Activated CD4-positive, alpha-beta T cell treated with anti-CD3 and anti-CD28 coated beads, Interleukin-2, Interleukin-4, amounts not matched to agents 100 ng/mL and 50 ng/mL, durations not matched to agents 16 hours and 8 hours (primary cell): ENCODE measurements around the gene SLC35A3.
"Not testable (repeated sequence)": the region's sequence is repeated elsewhere in the genome, so short reads cannot be mapped to it uniquely, and the experiment has no call there.

Experiments
- DNase-seq: peaks from one replicate; pipeline ENCODE4 v3.0.0-alpha.2; 2020; ENCODE audit warnings: low spot score

The SLC35A3 gene

DNA sequence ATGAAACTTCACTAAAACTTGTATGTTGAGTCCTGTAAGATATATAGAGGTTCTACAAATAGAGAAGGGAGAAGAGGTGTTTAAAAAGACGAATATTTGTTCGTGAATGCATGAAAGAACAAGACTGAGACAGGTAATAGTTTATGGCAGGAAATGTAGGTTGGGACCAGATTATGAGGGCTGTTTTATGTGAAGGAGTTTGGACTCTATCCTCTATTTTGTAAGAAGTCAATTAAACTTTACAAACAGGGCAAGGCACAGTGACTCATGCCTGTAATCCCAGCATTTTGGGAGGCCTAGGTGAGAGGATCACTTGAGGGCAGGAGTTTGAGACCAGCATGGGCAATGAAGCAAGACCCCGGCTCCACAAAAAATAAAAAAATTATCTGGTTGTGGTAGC, 5.7 kb downstream of the SLC35A3 start:
- DNase-seq, result no peak

DNA sequence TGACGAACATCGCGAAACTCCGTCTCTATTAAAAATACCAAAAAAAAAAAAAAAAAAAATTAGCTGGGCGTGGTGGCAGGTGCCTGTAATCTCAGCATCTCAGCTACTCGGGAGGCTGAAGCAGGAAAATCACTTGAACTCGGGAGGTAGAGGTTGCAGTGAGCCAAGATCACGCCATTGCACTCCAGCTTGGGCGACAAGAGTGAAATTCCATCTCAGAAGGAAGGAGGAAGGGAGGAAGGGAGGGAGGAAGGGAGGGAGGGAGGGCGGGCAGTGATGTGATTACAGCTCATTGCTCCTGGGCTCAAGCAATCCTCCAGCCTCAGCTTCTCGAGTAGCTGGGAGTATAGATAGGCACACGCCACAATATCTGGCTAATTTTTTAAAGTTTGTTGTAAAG, 7.5 kb downstream of the SLC35A3 start:
- not testable (repeated sequence) for DNase-seq

DNA sequence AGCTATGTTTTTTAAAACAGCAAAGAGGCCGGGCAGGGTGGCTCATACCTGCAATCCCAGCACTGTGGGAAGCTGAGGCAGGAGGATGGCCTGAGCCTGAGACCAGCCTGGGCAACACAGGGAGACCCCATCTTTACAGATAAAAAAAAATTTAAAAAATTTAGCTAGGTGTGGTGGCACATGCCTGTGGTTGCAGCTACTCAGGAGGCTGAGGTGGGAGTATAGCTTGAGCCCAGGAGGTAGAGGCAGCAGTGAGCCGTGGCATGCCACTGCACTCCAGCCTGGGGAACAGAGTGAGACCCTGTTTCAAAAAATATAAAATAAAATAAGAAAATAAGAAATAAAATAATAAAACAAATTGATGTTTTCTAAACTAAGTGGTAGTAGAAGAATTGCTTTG, 8.4 kb downstream of the SLC35A3 start:
- DNase-seq, result no peak

GRCh38 chr1:99979091-99979490, 9.3 kb downstream of the SLC35A3 start:
- no peak for DNase-seq

DNA sequence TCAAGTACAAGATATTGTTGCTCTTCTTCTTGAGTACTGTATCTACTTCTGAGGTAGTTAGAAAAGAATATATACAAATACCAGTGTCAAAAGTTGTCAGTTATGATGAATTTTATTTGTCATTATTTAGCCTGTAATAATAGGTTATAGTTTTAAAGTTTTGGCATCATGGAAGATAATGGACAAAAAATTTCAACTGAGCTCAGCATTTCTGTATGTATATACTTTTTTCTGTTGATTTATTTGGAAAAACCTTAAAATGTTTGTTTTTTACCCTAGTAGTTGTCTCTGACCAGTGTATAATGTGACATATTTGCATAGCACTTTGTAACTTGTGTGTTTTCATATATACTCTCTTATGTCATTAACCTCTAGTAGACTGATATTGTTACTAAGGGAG, 11.1 kb downstream of the SLC35A3 start:
- DNase-seq, result no peak

GRCh38 chr1:99986656-99987225, 16.9 kb downstream of the SLC35A3 start:
- no peak for DNase-seq

DNA sequence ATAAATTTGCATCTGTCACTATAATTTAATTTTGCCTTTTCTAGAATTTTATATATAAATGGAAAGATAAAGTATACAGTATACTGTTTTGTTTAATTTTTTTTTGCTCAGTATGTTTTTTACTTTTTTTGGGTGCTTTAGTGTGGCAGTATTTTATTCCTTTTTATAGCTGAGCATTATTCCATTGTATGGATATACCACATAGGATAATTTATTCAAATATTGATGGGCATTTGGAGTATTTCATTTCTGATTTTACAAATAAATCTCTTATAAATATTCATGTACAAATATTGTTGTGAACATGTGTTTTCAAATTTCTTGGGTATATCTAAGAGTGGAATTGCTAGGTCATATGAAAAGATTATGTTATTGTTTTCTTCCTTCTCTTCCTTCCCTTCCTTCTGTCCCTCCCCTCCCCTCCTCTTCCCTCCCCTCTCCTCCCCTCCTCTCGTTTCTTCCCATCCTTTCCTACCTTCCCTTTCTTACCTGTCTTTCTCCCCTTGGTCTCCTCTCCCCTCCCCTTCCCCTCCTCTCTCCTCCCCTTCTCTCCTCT, 18.5 kb downstream of the SLC35A3 start:
- DNase-seq, result no peak

DNA sequence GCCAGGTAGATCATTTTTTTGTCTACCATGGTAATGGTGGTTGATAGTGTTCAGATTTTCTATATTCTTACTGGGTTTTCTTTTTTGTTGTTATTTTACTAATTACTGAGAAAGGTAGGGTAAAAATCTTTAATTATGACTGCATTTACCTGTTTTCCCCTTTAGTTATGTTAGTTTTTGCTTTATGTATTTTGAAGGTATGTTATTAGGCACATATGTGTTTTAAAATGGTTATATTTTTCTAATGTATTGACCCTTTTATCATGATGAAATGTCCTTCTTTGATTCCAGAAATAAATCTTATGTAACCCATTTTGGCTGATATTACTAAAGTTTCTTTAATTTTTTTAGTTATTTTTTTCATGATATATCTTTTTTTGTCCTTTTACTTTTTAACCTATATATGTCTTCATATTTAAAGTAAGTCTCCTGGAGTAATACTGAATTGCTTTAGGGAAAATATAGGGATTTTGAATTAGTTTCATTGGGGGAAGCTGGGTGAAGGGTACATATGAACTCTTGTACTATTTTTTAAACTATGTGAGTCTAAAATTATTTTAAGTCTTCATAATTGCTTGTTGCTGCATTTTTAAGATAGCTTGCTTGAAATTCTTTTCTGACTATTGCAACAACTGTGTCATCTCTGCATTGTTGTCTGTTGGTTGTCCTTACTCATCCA, 22.4 kb downstream of the SLC35A3 start:
- DNase-seq, result no peak

GRCh38 chr1:99992760-99993467, 23.1 kb downstream of the SLC35A3 start:
- no peak for DNase-seq

DNA sequence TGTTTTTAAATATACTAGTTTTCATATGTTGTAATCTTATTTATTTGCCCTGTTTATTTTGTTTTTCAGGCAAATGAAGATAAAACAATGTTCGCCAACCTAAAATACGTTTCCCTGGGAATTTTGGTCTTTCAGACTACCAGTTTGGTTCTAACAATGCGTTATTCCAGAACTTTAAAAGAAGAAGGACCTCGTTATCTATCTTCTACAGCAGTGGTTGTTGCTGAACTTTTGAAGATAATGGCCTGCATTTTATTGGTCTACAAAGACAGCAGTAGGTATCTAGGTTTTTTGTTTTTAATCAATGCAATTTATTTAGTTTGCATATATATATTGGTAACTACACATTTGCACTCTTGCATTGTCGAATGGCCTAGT, 23.7 kb downstream of the SLC35A3 start:
- no peak for DNase-seq

DNA sequence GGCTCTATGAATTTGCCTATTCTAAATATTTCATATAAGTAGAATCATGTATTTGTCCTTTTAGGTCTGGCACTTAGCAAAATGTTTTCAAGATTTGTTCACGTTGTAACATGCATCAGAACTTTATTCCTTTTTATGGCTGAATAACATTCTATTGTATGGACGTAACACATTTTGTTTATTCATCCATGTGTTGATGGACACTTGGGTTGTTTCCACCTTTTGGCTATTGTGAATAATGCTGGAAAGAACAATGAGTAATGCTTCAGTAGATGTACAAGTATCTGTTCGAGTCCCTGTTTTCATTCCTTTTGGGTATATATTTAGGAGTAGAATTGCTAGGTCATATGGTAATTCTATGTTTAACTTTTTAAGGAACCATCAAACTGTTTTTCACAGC, 24.7 kb downstream of the SLC35A3 start:
- DNase-seq, result no peak

DNA sequence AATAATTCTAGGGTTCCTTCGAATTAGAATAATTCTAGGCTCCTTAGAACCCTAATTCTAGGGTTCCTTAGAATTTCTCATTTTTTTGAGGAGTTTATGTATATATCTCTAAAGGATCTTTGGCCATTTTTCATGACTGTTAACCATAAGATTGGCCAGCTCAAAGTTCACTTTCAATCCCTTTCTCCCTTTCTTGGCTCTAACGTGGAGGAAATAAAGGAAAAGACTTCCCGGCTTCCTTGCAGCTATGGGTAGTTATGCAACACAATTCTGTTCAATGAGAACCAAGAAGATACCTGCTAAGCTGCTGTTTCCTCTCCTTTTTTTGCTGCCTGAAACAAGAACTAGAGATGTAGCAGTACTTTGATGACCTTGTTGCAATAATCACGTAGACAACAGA, 27.2 kb downstream of the SLC35A3 start:
- DNase-seq, result no peak

GRCh38 chr1:100001462-100001861, 31.7 kb downstream of the SLC35A3 start:
- DNase-seq, result no peak

GRCh38 chr1:100005424-100005823, 35.6 kb downstream of the SLC35A3 start:
- no peak for DNase-seq

- no peak for DNase-seq
Observed at GRCh38 chr1:100006688-100007087, 36.9 kb downstream of the SLC35A3 start.

GRCh38 chr1:100009458-100009857, 39.7 kb downstream of the SLC35A3 start:
- no peak for DNase-seq

DNA sequence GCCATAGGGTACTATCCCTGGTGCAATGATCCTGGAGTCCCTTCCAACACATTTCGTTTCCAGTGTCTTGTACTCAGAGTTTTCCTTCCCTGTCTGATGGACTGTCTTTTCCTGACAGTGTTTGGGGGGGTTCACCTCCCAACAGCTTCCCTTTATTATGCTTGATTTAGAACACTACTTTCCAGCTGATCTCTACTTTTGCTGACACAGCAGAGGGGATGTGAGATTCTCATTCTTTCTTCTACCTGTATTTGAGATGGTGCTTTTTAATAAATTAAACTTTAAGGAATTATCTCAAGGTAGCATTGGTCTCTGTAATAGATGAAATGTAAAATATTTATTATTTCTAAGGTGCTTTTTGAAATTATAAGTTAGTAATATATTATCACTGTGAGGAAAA, 41.0 kb downstream of the SLC35A3 start:
- no peak for DNase-seq

DNA sequence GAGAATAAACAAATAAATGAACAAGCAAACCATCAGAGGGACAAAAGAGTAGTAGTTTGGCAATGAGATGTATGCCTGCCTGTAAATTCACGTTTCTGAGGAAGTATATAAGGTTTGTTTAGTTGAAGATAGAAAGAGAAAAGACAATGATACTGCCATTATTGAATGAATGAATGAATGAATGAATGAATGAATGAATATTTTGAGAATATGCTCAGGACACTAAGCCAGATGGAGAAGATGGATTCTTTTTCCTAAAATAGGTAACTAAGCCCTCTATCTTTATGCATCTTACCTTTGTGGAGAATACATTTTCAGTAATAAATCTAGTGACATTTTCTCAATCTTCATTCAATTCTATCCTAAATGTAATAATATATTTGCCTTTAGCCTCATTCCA, 49.4 kb downstream of the SLC35A3 start:
- DNase-seq, result no peak

DNA sequence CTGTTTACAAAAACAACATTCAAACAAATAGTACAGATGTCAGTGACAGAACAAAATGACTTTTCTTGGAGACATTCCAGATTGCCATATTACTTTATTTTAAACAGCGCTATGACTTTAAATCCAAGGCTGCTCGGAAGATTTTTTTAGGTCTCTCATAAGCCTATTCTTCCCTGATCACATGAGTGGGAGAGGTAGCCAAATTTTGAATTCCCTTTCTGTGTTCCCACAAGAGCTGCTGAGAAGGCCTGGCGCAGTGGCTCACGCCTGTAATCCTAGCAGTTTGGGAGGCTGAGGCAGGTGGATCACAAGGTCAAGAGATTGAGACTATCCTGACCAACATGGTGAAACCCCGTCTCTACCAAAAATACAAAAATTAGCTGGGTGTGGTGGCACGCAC, 53.7 kb downstream of the SLC35A3 start:
- no peak for DNase-seq

GRCh38 chr1:100027212-100027611, 57.4 kb downstream of the SLC35A3 start:
- DNase-seq, result no peak

GRCh38 chr1:100028765-100029164, 59.0 kb downstream of the SLC35A3 start:
- DNase-seq, result peak; percentile 57

DNA sequence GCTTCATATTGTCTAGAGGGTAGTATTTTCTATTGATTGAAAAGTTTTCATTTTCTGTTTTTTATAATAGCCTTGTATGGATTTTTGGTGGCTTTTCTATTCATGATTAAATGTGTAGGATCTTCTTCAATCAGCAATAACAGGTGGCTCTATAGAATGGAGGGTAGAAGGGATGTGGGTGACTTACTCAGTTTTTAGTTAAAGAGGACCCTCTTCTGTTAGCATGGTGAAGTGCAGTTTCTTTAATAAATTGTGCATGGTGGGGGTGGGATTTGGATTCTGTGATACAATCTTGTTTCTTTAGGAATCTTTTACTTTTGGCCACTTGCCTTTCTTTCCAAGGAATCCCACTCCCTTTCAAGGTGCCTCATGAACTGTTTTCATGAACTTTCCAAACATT, 64.7 kb downstream of the SLC35A3 start:
- DNase-seq, result peak; percentile 16

GRCh38 chr1:100035214-100035613, 65.4 kb downstream of the SLC35A3 start:
- DNase-seq, result no peak
